NCI-H510A (cell line): ENCODE measurements around the gene SLC25A2.
"Not testable (repeated sequence)": the region's sequence is repeated elsewhere in the genome, so short reads cannot be mapped to it uniquely, and the experiment has no call there.

Experiments
- DNase-seq: peaks from one replicate; lab custom pipeline; 2025; lab: John Stamatoyannopoulos, UW

The SLC25A2 gene

DNA sequence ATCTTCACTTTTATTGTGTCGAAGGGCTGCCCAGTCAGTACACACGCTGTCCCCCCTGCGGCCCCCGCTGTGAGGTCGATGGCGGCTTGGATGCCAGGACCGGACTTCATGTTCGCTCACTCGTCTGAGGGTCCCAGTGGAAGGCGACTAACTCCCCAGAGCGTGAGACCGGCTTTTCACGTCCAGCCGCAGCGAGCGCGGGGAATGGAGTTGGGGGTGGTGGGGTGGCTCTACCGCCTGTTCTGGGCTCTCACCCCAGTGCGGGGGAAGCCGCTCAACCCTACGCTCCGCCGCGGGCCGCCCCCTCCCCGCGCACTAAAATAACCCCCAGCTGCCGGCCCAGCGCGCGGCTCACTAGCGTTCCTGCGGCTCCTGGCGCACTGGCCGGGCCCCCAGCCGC, at the start of gene SLC25A2:
Gene SLC25A2 (minus strand): TSS at position 294 of the 400 bp plus-strand sequence. CDS start 184 bp downstream, at position 110.
- DNase-seq, result no peak

GRCh38 chr5:141351591-141351990, 47.7 kb upstream of the SLC25A2 start:
- DNase-seq, result no peak

DNA sequence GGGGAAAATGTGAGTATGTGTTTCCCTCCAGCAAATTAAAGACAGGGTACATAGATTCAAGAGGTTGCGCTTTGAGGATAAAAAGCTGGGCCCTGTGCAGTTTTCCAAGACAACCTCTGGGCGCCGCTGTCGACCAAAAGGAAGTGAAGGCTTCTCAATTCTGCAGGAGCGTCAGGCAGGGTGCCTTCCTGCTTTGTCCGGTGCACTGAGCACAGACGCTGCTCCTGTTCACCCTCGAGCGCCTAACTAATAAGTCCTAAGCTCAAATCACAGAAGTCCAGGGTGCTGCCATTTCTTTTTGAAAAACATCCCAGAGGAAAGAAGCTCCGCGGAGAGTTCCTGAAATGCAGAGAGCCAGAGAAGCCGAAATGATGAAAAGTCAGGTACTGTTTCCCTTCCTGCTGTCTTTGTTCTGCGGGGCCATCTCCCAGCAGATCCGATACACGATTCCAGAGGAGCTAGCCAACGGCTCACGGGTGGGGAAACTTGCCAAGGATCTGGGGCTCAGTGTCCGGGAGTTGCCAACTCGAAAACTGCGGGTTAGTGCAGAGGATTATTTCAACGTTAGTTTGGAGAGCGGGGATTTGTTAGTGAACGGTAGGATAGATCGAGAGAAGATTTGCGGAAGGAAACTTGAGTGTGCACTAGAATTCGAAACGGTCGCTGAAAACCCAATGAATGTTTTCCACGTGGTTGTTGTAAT, 46.2 kb upstream of the SLC25A2 start, which contains the start of gene PCDHGB1:
Gene PCDHGB1 (plus strand): TSS at position 183 of the 703 bp plus-strand sequence. CDS start 162 bp downstream, at position 345.
- DNase-seq, result no peak

- not testable (repeated sequence) for DNase-seq
Measured at GRCh38 chr5:141346017-141346416, 42.2 kb upstream of the SLC25A2 start.

DNA sequence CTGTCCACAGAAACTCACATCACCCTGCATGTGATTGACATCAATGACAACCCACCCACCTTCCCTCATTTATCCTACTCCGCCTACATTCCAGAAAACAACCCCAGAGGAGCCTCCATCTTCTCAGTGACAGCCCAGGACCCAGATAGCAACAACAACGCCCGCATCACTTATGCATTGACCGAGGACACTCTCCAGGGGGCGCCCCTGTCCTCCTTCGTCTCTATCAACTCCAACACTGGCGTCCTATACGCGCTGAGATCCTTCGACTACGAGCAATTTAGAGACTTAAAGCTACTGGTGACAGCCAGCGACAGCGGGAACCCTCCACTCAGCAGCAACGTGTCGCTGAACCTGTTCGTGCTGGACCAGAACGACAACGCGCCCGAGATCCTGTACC, 41.5 kb upstream of the SLC25A2 start:
- no peak for DNase-seq

GRCh38 chr5:141343953-141344463, 40.2 kb upstream of the SLC25A2 start:
- DNase-seq, result no peak

GRCh38 chr5:141343242-141343952, 39.5 kb upstream of the SLC25A2 start, which contains the start of gene PCDHGA3:
PCDHGA3 (plus strand) TSS chr5:141343829; CDS start chr5:141344034, 205 bp downstream.
- DNase-seq, result no peak

- DNase-seq, result no peak
Measured at GRCh38 chr5:141342773-141343172, 38.9 kb upstream of the SLC25A2 start.

- DNase-seq, result not testable (repeated sequence)
Measured at GRCh38 chr5:141340781-141341354, 37.0 kb upstream of the SLC25A2 start.

DNA sequence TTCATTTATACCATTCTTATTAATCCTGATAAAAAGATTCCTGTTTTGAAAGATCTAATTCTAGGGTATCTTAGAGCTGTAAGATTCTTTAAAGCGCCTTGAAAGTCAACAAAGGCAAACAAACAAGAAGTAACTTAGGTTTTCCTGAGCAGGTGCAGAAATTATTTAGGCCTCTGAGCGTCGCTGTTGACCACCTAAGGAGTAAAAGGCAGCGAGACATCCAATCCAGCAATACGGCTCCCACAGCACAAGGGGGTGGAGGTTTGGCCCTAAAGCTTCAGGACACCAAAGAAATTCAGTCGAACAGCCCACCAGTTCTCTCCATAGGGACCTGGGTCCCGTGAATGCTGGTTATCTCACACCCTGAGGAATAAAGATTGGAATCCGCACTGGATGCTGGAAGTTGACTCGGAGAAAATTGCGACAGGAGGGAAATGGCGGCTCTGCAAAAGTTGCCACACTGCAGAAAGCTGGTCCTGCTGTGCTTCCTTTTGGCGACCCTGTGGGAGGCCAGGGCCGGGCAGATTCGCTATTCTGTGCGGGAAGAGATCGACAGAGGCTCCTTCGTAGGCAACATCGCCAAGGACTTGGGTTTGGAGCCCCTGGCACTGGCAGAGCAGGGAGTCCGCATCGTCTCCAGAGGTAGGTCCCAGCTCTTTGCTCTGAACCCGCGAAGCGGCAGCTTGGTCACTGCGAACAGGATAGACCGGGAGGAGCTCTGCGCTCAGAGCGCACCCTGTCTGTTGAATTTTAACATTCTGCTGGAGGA, 34.9 kb upstream of the SLC25A2 start, which contains the start of gene PCDHGA2:
Gene PCDHGA2 (plus strand): TSS at position 223 of the 769 bp plus-strand sequence.
- no peak for DNase-seq

DNA sequence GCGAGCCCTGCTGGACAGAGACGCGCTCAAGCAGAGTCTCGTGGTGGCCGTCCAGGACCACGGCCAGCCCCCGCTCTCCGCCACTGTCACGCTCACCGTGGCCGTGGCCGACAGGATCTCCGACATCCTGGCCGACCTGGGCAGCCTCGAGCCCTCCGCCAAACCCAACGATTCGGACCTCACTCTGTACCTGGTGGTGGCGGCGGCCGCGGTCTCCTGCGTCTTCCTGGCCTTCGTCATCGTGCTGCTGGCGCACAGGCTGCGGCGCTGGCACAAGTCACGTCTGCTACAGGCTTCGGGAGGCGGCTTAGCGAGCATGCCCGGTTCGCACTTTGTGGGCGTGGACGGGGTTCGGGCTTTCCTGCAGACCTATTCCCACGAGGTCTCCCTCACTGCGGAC, 28.7 kb upstream of the SLC25A2 start:
- DNase-seq, result not testable (repeated sequence)

GRCh38 chr5:141330299-141331080, 26.6 kb upstream of the SLC25A2 start, which contains the start of gene PCDHGA1:
PCDHGA1 (plus strand) TSS chr5:141330514.
- no peak for DNase-seq

GRCh38 chr5:141328231-141328630, 24.4 kb upstream of the SLC25A2 start:
- no peak for DNase-seq

DNA sequence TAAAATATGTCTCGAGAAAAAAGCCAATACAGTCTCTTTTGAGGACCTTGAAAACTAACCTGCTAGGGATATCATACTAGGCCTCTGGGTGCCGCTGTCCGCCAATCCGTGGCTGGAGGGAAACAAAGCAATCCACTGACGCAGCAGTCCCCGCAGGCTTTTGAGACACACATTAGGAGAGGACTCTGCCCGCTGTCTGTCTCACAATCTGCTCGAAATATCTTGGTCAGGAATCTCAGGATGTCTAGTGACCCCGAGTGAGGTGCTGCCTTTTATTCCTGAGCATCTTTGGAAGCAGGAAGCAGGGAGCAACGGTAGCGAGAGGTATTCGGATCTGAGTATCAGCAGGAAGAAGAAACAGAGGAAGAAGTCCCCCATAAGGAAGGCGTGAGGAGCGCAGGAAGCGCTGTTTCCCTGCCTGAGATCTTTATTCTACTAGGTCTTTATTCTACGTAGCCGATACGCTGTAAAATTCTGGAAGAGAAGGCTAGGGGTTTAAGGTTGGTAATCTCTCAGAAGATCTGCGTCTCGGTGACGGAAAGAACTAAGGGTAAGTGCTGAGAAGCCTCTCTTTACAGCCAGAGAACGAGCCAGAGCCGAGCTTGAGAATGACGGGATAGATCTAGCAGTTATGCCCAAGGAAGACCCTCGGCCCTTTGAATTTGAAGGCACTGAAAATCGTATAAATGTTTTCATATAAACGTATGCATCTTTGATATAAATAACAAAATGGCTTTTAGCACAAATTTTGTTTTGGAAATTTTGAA, 22.4 kb upstream of the SLC25A2 start:
- no peak for DNase-seq

DNA sequence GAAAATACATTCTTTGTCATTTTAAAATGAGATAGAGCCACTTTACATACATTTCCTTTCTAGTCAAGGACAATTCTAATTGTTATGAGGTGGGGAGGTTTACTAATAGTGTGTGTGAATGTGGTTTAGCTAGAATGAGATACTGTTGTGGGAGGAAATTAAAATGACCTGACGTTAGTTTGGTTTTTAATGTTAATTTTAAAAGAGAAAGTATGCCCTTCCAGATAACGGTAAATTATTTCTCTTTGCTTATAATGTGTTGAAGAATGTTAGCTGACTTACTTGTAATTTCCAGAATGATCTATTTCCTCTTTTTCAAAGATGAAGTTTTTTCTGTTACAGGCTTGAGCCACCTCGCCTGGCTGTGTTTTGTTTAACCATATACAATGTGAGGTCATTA, 18.4 kb upstream of the SLC25A2 start:
- DNase-seq, result no peak

DNA sequence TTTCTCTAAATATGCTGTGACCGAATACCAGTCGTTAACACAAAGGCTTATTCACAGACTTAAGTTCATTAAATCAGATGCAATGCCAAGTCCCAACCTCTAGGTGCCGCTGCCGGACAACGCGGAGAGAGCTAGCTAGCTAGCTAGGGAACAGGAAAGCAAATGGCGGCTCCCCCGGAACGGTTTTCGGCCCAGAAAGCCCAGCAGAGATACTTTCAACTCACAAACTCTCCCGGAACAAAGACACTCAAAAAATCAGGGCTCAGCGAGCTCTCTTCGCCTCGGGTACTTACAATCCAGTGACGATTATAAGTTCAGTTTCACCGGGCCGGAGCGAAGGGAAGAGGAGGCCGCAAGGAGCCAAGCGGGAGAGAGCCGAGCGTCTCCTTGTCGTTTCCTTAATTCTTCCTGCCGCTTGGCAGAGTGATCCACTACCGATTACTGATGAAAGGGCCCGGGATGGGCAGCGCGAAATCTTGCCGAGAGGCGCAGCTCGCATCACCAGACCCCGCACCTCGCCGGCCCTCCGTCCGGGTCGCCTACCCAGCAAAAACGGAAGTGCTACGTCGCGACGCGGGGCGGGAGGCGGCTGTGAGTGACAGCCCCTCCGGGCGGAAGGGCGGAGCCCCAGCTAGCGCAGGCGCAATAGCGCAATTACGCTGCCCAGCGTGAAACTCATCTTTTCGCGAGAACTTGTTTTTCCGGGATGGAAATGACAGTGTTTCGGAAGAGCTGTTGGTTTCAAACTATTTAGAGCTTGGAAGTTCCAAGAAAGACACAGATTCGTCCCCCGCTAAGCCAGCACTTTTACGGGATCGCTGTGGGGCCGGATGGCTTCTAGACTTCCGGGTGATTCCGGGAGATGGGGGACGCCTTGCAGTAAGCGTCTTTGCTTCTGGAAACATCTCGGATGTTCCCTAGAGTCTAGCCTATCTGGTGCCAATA, 16.6 kb upstream of the SLC25A2 start, which contains the start of gene TAF7:
Gene TAF7 (minus strand): TSS at position 560 of the 945 bp plus-strand sequence. CDS start 740 bp downstream, outside the sequence.
- DNase-seq, result peak; percentile 57

DNA sequence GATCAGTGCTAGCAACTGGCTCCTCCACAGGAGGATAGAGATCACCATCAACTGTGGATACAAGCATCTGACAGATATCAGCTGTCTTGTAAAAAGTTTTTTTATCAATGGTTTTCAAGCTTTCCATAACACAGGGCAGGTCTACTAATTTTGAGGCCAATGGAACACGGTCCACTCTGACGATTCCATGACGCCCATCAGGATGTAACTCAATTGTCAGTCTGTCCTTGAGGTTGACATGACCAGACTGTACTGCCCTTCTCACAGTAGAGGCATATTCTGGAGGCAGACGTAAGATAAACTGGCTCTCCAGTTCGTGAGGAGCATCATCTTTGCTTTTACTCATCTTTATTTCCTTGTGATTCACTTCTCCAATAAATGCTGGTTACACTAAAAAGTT, 15.8 kb upstream of the SLC25A2 start:
- no peak for DNase-seq

DNA sequence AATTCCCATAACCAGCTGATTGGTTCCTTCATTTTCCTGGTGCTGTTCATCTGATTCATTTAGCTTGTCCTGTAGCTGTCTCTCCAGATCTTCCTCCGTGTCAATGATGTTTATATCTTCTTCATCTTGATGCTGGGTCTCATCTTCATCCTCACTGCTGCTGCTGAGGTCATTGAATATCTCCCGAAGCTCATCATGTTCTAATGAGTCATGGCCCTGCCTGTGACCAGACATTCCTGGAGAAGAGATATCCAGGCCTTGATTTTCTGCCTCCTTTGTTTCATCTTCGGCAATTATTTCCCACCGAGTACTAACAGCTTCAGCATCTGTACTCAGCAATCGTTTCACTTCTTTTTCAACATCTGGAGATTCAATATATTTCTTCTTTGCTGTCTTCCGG, 15.4 kb upstream of the SLC25A2 start:
- no peak for DNase-seq

DNA sequence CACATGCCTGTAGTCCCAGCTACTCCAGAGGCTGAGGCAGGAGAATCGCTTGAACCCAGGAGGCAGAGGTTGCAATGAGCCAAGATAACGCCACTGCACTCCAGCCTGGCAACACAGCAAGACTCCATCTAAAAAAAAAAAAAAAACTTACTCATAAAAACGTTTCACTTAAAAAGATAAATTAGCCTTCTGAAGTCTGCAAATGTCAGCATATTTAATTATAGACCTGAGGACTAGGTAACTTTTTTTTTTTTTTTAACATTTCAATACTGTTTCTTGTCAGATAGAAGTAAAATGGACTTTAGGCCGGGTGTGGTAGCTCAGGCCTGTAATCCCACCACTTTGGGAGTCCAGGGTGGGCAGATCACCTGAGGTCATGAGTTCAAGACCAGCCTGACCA, 13.1 kb upstream of the SLC25A2 start:
- DNase-seq, result not testable (repeated sequence)
